Naive thymus-derived CD8-positive, alpha-beta T cell (primary cell): ENCODE measurements around the gene OR10A7. TPM values are rescaled to one million over a fixed set of nuclear protein-coding genes. Genes with fewer than 3 reads are reported as not detected.

Experiments
- ATAC-seq, 2 donors: fragments of 150-1000 bp; cut with Tn5 transposase in 1 of 2; sonication (Bioruptor Pico), chemical (Tn5 transposase) in 1 of 2; 1 replicate in 1 of 2; 2 replicates in 1 of 2; pipeline ENCODE4 v1.10.0; 2021; ENCODE audit warnings: mild to moderate bottlenecking in 2 of 2, moderate library complexity in 2 of 2
- POLR2A ChIA-PET: fragments of 350-600 bp; sonication (Branson Sonifier 250); formaldehyde crosslinking; loops from one replicate; lab custom pipeline; 2021; ENCODE audit warnings: antibody characterized with exemption; lab: Charles Lee
- DNase-seq, 10 donors: peaks; one replicate each; pipeline versions ENCODE4 v3.0.0 to v3.0.0-alpha.2; 2020 to 2022
- H3K27ac Mint-ChIP-seq, 10 donors: one replicate each; pipeline ENCODE4 v1.8.0; 2020 to 2022; ENCODE audit warnings: mild to moderate bottlenecking in 10 of 10, mixed read lengths in 10 of 10, moderate library complexity in 4 of 10, inconsistent platforms in 1 of 10
- H3K27me3 Mint-ChIP-seq, 5 donors: one replicate each; pipeline ENCODE4 v1.8.0; 2021 to 2022; ENCODE audit warnings: mixed read lengths in 5 of 5
- H3K36me3 Mint-ChIP-seq, 3 donors: one replicate each; pipeline ENCODE4 v1.8.0; 2020 to 2022; ENCODE audit warnings: mixed read lengths in 3 of 3, mild to moderate bottlenecking in 2 of 3, inconsistent platforms in 1 of 3
- H3K4me1 Mint-ChIP-seq, 4 donors: one replicate each; pipeline ENCODE4 v1.8.0; 2021 to 2022; ENCODE audit warnings: mixed read lengths in 4 of 4
- H3K4me3 Mint-ChIP-seq, 10 donors: one replicate each; pipeline ENCODE4 v1.8.0; 2020 to 2022; ENCODE audit warnings: mild to moderate bottlenecking in 10 of 10, mixed read lengths in 10 of 10, moderate library complexity in 6 of 10, inconsistent platforms in 1 of 10
- H3K9me3 Mint-ChIP-seq, 9 donors: one replicate each; pipeline ENCODE4 v1.8.0; 2020 to 2022; ENCODE audit warnings: mixed read lengths in 9 of 9, mild to moderate bottlenecking in 3 of 9, inconsistent platforms in 1 of 9, moderate library complexity in 1 of 9
- polyA plus RNA-seq, 3 donors: library from polyadenylated mRNA; unstranded; fragments of 300-500 nt; fragmentation: Illumina TruSeq; gene quantifications; one replicate each; pipeline ENCODE4 v1.2.3, GENCODE V29; 2021
- total RNA-seq, 8 experiments: library from RNA in 2 of 8; stranded (reverse) in 2 of 8; gene quantifications; one replicate each; pipeline ENCODE4 v1.2.3 and lab custom pipeline; 2021 to 2026

Gene OR10A7
- total and polyA plus RNA-seq, 5 experiments from 2014 or later, result not detected

- no peak overlapping the region for H3K27ac Mint-ChIP-seq
- no peaks in the 10 kb centered on the region for H3K9me3 Mint-ChIP-seq
- peaks cover 3 to 34% (median 7%) of the 10 kb centered on the region in 5 donors for H3K27me3 Mint-ChIP-seq
- no peak for ATAC-seq
- H3K36me3 Mint-ChIP-seq, result no peaks in the 10 kb centered on the region
- H3K4me1 Mint-ChIP-seq, result no peaks in the 10 kb centered on the region
- DNase-seq, result no peak
- POLR2A ChIA-PET, result no interaction called here
- no peak overlapping the region for H3K4me3 Mint-ChIP-seq
These were observed 32.5 kb downstream of the OR10A7 start for GRCh38 chr12:55253281-55253680.

GRCh38 chr12:55256831-55257230, 36.0 kb downstream of the OR10A7 start:
- Mint-ChIP-seq H3K4me1 (no peaks in the 10 kb centered on the region), H3K27me3 (peaks cover 4 to 20% (median 7%) of the 10 kb centered on the region in 5 donors), H3K4me3 (no peak overlapping the region), H3K27ac (no peak overlapping the region), H3K36me3 (no peaks in the 10 kb centered on the region), H3K9me3 (no peaks in the 10 kb centered on the region)
- ATAC-seq (no peak), DNase-seq (no peak)
- POLR2A ChIA-PET, result no interaction called here

- POLR2A ChIA-PET, result no interaction called here
- ATAC-seq (no peak), DNase-seq (no peak)
- H3K4me3 Mint-ChIP-seq, result no peak overlapping the region
- H3K36me3 Mint-ChIP-seq, result no peaks in the 10 kb centered on the region
- H3K9me3 Mint-ChIP-seq, result no peaks in the 10 kb centered on the region
- H3K27ac Mint-ChIP-seq, result no peak overlapping the region
- no peaks in the 10 kb centered on the region for H3K4me1 Mint-ChIP-seq
- peaks cover 4 to 18% (median 10%) of the 10 kb centered on the region in 5 donors for H3K27me3 Mint-ChIP-seq
These were observed 37.5 kb downstream of the OR10A7 start for GRCh38 chr12:55258303-55258702.

Other genes starting within 250 kb of the OR10A7 start
- 100 to 1,000 TPM; 247 to 253 TPM for gene TESPA1, start 236.3 kb upstream of the OR10A7 start, total RNA-seq
- 100 to 1,000 TPM in 2 of 3 donors, 10 to 100 TPM in 1; 83.1 to 245 (median 180) TPM for gene TESPA1, start 236.3 kb upstream of the OR10A7 start, polyA plus RNA-seq
- not detected for gene NEUROD4, start 201.1 kb upstream of the OR10A7 start, total RNA-seq
- gene NEUROD4, start 201.1 kb upstream of the OR10A7 start, polyA plus RNA-seq, result not detected
- not detected for gene OR9K2, start 94.6 kb upstream of the OR10A7 start, total RNA-seq
- gene OR9K2, start 94.6 kb upstream of the OR10A7 start, polyA plus RNA-seq, result not detected
- gene OR6C74, start 23.6 kb downstream of the OR10A7 start, total RNA-seq, result not detected
- gene OR6C74, start 23.6 kb downstream of the OR10A7 start, polyA plus RNA-seq, result not detected
- gene OR6C6, start 75.5 kb downstream of the OR10A7 start, total RNA-seq, result not detected
- gene OR6C6, start 75.5 kb downstream of the OR10A7 start, polyA plus RNA-seq, result not detected
- not detected for gene OR6C1, start 93.3 kb downstream of the OR10A7 start, total RNA-seq
- not detected for gene OR6C1, start 93.3 kb downstream of the OR10A7 start, polyA plus RNA-seq
- not detected for gene OR6C3, start 109.7 kb downstream of the OR10A7 start, total RNA-seq
- gene OR6C3, start 109.7 kb downstream of the OR10A7 start, polyA plus RNA-seq, result not detected
- not detected for gene OR6C75, start 141.9 kb downstream of the OR10A7 start, total RNA-seq
- not detected for gene OR6C75, start 141.9 kb downstream of the OR10A7 start, polyA plus RNA-seq
- not detected for gene OR6C65, start 179.5 kb downstream of the OR10A7 start, total RNA-seq
- gene OR6C65, start 179.5 kb downstream of the OR10A7 start, polyA plus RNA-seq, result not detected
- gene OR6C76, start 205.2 kb downstream of the OR10A7 start, total RNA-seq, result not detected
- not detected for gene OR6C76, start 205.2 kb downstream of the OR10A7 start, polyA plus RNA-seq
- gene OR6C2, start 223.1 kb downstream of the OR10A7 start, total RNA-seq, result not detected
- not detected for gene OR6C2, start 223.1 kb downstream of the OR10A7 start, polyA plus RNA-seq
- gene OR6C70, start 249.1 kb downstream of the OR10A7 start, total RNA-seq, result not detected
- gene OR6C70, start 249.1 kb downstream of the OR10A7 start, polyA plus RNA-seq, result not detected